GM18951 (cell line): ENCODE results near the gene OR5H6.
"Not testable (repeated sequence)": the region's sequence is repeated elsewhere in the genome, so short reads cannot be mapped to it uniquely, and the experiment has no call there.

Experiments
- POLR2A ChIP-seq: IDR thresholded peaks from 4 replicates; pipeline ENCODE4 v1.6.1; 2011; ENCODE audit warnings: mild to moderate bottlenecking; ENCODE audit not compliant: insufficient read length, insufficient read depth; ENCODE audit errors: extremely low read depth
- in situ Hi-C: fragments of 300-500 bp; cut with MboI; formaldehyde crosslinking; loops from one replicate; pipeline ENCODE4 v1.12.0; 2022; ENCODE audit warnings: low sequenced_read_pairs, mixed read lengths, inconsistent platforms; ENCODE audit not compliant: unreplicated experiment

OR5H6 gene

GRCh38 chr3:98263944-98264343, at the start of gene OR5H6:
Gene OR5H6 (plus strand): TSS chr3:98264244. CDS start chr3:98264333, 89 bp downstream.
- in situ Hi-C loops = no loop called here
- no peak for TF ChIP-seq POLR2A

- TF ChIP-seq POLR2A = no peak
These were observed 49.0 kb upstream of the OR5H6 start for GRCh38 chr3:98215051-98215450.

GRCh38 chr3:98223907-98224672, 40.0 kb upstream of the OR5H6 start:
- in situ Hi-C loops = no loop called here
- TF ChIP-seq POLR2A = no peak

More at GRCh38 chr3:98215051-98215450, 49.0 kb upstream of the OR5H6 start:
- in situ Hi-C loops = no loop called here

GRCh38 chr3:98232489-98232888, 31.6 kb upstream of the OR5H6 start:
- in situ Hi-C loops = no loop called here

GRCh38 chr3:98233468-98233867, 30.6 kb upstream of the OR5H6 start:
- in situ Hi-C loops = no loop called here
- TF ChIP-seq POLR2A = no peak

More at GRCh38 chr3:98232489-98232888, 31.6 kb upstream of the OR5H6 start:
- no peak for TF ChIP-seq POLR2A

GRCh38 chr3:98240131-98240530, 23.9 kb upstream of the OR5H6 start:
- no peak for TF ChIP-seq POLR2A
- in situ Hi-C loops = no loop called here

GRCh38 chr3:98242155-98242554, 21.9 kb upstream of the OR5H6 start:
- in situ Hi-C loops = no loop called here
- TF ChIP-seq POLR2A = no peak

- in situ Hi-C loops = no loop called here
- TF ChIP-seq POLR2A = no peak
These were observed 20.2 kb upstream of the OR5H6 start for GRCh38 chr3:98243843-98244242.

GRCh38 chr3:98246142-98246541, 17.9 kb upstream of the OR5H6 start:
- in situ Hi-C loops = no loop called here

GRCh38 chr3:98256026-98256425, 8.0 kb upstream of the OR5H6 start:
- in situ Hi-C loops = not testable (repeated sequence)

More at GRCh38 chr3:98246142-98246541, 17.9 kb upstream of the OR5H6 start:
- no peak for TF ChIP-seq POLR2A

- in situ Hi-C loops = no loop called here
- TF ChIP-seq POLR2A = no peak
These were observed 4.3 kb upstream of the OR5H6 start for GRCh38 chr3:98259707-98260106.

- TF ChIP-seq POLR2A = no peak
- in situ Hi-C loops = no loop called here
These were observed 2.0 kb upstream of the OR5H6 start for GRCh38 chr3:98262046-98262445.

- TF ChIP-seq POLR2A = no peak
- in situ Hi-C loops = no loop called here
These were observed 5.8 kb downstream of the OR5H6 start for GRCh38 chr3:98269846-98270245.

- TF ChIP-seq POLR2A = no peak
- in situ Hi-C loops = no loop called here
These were observed 8.1 kb downstream of the OR5H6 start for GRCh38 chr3:98272126-98272525.
